ENCODE data around the gene PPIF. TPM values are rescaled to one million over a fixed set of nuclear protein-coding genes. Genes with fewer than 3 reads are reported as not detected.

The PPIF gene
- total RNA-seq, 1 donor from 2014 or later: 120 TPM

DNA sequence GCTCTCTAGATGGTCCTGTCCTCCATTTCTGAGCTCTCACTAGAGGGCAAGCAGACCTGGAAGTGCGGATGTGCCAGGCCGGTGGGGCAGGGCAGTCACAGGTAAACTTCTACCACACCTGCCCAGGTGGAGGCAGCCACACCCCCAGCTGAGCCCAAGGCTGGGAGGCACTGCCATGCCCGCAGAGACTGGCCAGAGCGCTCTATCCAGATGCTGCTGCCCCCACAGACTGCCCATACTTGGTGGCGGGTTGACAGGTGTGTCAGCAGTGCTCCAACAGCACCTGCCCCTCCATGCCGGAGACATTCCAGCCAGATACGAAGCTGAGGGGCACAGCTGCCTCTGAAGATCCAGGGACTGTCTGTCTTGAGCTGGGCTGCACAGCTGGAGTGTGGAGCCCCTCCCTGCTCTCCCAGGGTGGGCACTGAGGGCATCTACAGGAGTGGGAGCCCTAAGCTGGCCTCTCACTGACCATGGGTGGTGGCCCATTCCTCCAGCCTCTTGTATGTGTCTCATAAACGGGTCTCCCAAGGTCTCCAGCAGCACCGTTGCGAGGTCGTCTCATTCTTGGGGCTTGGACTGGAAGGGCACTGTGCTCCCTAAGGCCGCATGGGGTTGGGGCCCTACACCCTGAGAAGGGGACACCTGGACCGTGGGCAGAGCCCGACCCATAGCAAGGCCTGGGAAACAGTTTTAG is 38.2 kb upstream of the PPIF start:
- DNase-seq (ENCODE audit: low spot score): no peak
- H3K27ac Mint-ChIP-seq: peak overlapping the region; percentile 29
- intact Hi-C loops (cut with micrococcal nuclease): no loop called here

GRCh38 chr10:79310200-79310865 is 36.9 kb upstream of the PPIF start:
- H3K27ac Mint-ChIP-seq: no peak overlapping the region
- no peaks in the 10 kb centered on the region for H3K27me3 Mint-ChIP-seq (ENCODE audit: low read depth)
- peaks cover 57% of the 10 kb centered on the region for H3K36me3 Mint-ChIP-seq (ENCODE audit: low read depth)
- H3K9me3 Mint-ChIP-seq: no peaks in the 10 kb centered on the region
- no peak for DNase-seq (ENCODE audit: low spot score)
- intact Hi-C loops (cut with micrococcal nuclease): no loop called here
- H3K4me1 Mint-ChIP-seq (ENCODE audit: low read depth): no peaks in the 10 kb centered on the region
- no peak overlapping the region for H3K4me3 Mint-ChIP-seq (ENCODE audit: low read depth)

More for the DNA sequence above, 38.2 kb upstream of the PPIF start:
- Mint-ChIP-seq H3K4me3 (ENCODE audit: low read depth) (no peak overlapping the region), H3K27me3 (ENCODE audit: low read depth) (no peaks in the 10 kb centered on the region), H3K36me3 (ENCODE audit: low read depth) (peaks cover 62% of the 10 kb centered on the region), H3K9me3 (no peaks in the 10 kb centered on the region), H3K4me1 (ENCODE audit: low read depth) (no peaks in the 10 kb centered on the region)

DNA sequence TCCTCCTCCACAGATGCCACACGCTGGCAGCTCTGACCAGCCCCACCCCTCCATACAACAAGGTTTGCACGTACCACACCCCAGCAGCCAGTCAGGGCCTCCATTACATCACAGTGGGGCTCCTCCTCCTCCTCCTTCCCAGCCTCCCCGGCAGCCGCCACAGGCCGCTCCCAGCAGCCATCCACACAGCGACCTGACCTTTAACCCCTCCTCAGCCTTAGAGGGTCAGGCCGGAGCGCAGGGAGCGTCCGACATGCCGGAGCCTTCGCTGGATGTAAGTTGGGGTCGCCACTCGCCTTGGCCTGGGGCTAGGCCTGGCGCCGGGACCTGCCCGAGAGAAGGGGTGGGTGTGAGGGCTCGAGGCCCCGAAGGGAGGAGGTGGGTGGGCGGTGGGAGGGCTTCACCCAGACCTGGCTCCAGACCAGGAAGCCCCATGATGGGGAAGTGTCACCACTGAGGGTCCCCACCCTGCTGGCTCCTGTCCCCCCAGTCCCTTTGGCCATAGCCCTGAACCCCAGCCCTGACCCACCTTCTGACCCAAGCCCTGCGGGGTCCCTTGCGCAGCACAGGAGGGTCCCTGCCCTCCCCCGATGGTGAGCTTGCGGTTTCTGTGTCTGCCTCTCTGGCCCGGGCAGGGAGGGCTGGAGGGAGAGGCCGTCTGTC is 36.2 kb upstream of the PPIF start:
- H3K4me1 Mint-ChIP-seq (ENCODE audit: low read depth): peaks cover 6% of the 10 kb centered on the region
- H3K27ac Mint-ChIP-seq: no peak overlapping the region
- intact Hi-C loops (cut with micrococcal nuclease): no loop called here
- no peaks in the 10 kb centered on the region for H3K9me3 Mint-ChIP-seq
- H3K27me3 Mint-ChIP-seq (ENCODE audit: low read depth): no peaks in the 10 kb centered on the region
- DNase-seq (ENCODE audit: low spot score): no peak
- H3K4me3 Mint-ChIP-seq (ENCODE audit: low read depth): no peak overlapping the region
- peaks cover 58% of the 10 kb centered on the region for H3K36me3 Mint-ChIP-seq (ENCODE audit: low read depth)

- H3K27ac Mint-ChIP-seq: no peak overlapping the region
- intact Hi-C loops (cut with micrococcal nuclease): no loop called here
- H3K9me3 Mint-ChIP-seq: no peaks in the 10 kb centered on the region
- peaks cover 12% of the 10 kb centered on the region for H3K4me1 Mint-ChIP-seq (ENCODE audit: low read depth)
- no peak for DNase-seq (ENCODE audit: low spot score)
- H3K27me3 Mint-ChIP-seq (ENCODE audit: low read depth): no peaks in the 10 kb centered on the region
- H3K36me3 Mint-ChIP-seq (ENCODE audit: low read depth): peaks cover 53% of the 10 kb centered on the region
- H3K4me3 Mint-ChIP-seq (ENCODE audit: low read depth): no peak overlapping the region
Observed at GRCh38 chr10:79311581-79312407, 35.5 kb upstream of the PPIF start.

DNA sequence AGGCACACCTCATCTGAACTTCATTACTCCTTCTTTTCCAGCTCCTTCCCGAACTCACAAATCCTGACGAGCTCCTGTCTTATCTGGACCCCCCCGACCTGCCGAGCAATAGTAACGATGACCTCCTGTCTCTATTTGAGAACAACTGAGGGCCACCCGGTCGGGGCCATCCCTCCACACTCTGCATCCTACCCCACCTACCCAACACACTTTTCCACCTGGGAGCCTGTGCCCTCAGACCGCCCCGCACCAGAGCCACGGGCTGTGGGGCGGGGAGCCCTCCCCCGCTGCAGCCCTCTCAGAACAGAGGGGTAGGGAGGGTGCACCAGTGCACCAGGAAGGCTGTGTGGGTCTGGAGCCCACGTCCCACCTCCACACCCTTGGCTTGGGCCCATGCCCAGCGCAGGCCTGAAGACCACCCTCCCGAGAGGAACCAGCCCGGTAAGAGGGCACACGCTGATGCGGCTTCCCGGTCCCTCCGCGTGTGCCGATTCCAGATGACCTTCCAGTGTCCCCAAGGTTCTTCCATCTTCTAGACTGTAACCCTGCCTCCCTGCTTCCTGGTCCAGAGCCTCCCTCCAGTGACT is 34.6 kb upstream of the PPIF start:
- intact Hi-C loops (cut with micrococcal nuclease): no loop called here
- Mint-ChIP-seq H3K36me3 (ENCODE audit: low read depth) (peaks cover 46% of the 10 kb centered on the region), H3K27me3 (ENCODE audit: low read depth) (no peaks in the 10 kb centered on the region), H3K4me1 (ENCODE audit: low read depth) (peaks cover 21% of the 10 kb centered on the region), H3K27ac (no peak overlapping the region), H3K9me3 (no peaks in the 10 kb centered on the region), H3K4me3 (ENCODE audit: low read depth) (no peak overlapping the region)
- no peak for DNase-seq (ENCODE audit: low spot score)

DNA sequence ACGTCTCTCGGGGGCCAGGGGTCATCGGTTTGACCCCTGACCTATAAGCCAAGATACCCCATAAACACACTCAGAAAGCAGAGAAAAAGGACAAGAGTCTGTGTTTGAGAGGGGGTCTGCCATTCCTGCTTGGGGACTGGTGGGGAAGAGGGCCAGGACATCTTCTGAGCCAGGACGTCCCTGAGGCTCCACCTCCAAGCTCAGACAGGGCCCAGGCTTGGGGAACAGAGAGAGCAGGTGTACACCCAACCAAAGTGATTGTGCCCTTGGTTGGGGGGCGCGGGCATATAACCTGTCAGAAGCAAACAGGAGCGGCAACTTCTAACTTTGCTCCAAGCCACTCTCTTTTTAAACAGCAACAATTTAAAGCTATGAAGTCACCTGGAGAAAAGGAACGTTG is 33.9 kb upstream of the PPIF start:
- peaks cover 27% of the 10 kb centered on the region for H3K4me1 Mint-ChIP-seq (ENCODE audit: low read depth)
- H3K4me3 Mint-ChIP-seq (ENCODE audit: low read depth): no peak overlapping the region
- H3K36me3 Mint-ChIP-seq (ENCODE audit: low read depth): peaks cover 42% of the 10 kb centered on the region
- intact Hi-C loops (cut with micrococcal nuclease): no loop called here
- H3K27ac Mint-ChIP-seq: no peak overlapping the region
- H3K9me3 Mint-ChIP-seq: no peaks in the 10 kb centered on the region
- no peaks in the 10 kb centered on the region for H3K27me3 Mint-ChIP-seq (ENCODE audit: low read depth)
- no peak for DNase-seq (ENCODE audit: low spot score)

- Mint-ChIP-seq H3K9me3 (peaks cover 4% of the 10 kb centered on the region), H3K4me3 (ENCODE audit: low read depth) (no peak overlapping the region), H3K36me3 (ENCODE audit: low read depth) (peaks cover 40% of the 10 kb centered on the region), H3K27me3 (ENCODE audit: low read depth) (no peaks in the 10 kb centered on the region), H3K27ac (no peak overlapping the region), H3K4me1 (ENCODE audit: low read depth) (peaks cover 33% of the 10 kb centered on the region)
- DNase-seq (ENCODE audit: low spot score): no peak
- intact Hi-C loops (cut with micrococcal nuclease): no loop called here
Observed at GRCh38 chr10:79313911-79314439, 33.3 kb upstream of the PPIF start.

DNA sequence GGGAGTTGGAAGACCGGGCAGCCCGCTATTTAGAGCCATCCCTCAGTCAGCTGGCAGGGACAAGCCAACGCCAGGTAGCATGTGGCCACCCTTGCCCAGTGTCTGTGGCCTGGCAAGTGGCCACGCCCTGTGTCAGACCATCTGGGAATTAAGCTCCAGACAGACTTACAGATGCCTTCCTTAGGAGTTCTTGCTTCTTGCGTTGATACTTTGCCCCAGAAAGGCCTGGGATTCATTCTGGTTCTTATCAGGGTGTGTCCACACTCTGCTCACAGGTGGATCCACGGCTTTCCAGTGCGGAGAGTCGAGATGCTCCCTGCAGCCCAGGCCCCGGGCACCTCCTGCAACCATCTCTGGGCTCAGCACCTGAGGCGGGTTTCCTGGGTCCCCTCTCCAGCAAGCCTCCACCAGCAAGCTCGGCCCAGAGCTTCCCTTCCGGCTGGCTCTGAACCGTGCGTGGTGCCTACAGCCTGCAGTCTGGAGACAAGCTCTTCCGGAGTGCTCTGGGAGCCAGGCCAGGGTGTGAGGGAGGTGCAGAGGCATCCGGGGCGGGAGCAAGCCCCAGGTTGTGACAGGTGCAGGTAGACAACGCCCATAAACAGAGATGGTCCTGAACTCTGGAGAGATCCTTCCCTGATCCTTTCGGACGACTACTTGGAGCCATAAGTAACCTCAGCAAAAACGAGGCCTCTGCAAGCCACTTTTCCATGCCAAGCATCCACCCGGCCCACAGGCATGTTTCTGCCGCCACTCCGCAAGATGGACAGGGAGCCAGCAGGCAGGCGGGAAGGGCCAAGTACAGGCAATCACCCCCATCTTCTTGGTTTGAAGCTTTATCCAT is 32.3 kb upstream of the PPIF start:
- no peak for DNase-seq (ENCODE audit: low spot score)
- Mint-ChIP-seq H3K27me3 (ENCODE audit: low read depth) (no peaks in the 10 kb centered on the region), H3K9me3 (peaks cover 12% of the 10 kb centered on the region), H3K36me3 (ENCODE audit: low read depth) (peaks cover 44% of the 10 kb centered on the region), H3K4me1 (ENCODE audit: low read depth) (peaks cover 43% of the 10 kb centered on the region), H3K27ac (no peak overlapping the region), H3K4me3 (ENCODE audit: low read depth) (no peak overlapping the region)
- intact Hi-C loops (cut with micrococcal nuclease): no loop called here

DNA sequence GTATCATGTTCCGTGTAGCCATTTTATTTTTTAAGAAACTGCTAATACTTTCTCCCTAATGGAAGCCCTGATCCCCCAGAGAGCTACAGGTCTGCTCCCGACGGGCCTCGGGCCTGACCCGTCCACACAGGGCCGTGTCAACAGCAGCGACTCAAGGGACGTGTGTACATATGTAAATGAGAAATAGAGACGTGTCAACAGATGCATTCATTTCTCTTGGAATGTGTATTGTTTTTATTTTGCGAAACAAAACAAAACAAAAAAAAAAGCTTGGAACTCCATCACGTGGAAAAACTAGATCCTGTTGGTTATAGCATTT is 31.7 kb upstream of the PPIF start:
- DNase-seq (ENCODE audit: low spot score): no peak
- H3K4me3 Mint-ChIP-seq (ENCODE audit: low read depth): no peak overlapping the region
- H3K36me3 Mint-ChIP-seq (ENCODE audit: low read depth): peaks cover 40% of the 10 kb centered on the region
- H3K27me3 Mint-ChIP-seq (ENCODE audit: low read depth): no peaks in the 10 kb centered on the region
- peaks cover 49% of the 10 kb centered on the region for H3K4me1 Mint-ChIP-seq (ENCODE audit: low read depth)
- intact Hi-C loops (cut with micrococcal nuclease): no loop called here
- peaks cover 12% of the 10 kb centered on the region for H3K9me3 Mint-ChIP-seq
- H3K27ac Mint-ChIP-seq: no peak overlapping the region

DNA sequence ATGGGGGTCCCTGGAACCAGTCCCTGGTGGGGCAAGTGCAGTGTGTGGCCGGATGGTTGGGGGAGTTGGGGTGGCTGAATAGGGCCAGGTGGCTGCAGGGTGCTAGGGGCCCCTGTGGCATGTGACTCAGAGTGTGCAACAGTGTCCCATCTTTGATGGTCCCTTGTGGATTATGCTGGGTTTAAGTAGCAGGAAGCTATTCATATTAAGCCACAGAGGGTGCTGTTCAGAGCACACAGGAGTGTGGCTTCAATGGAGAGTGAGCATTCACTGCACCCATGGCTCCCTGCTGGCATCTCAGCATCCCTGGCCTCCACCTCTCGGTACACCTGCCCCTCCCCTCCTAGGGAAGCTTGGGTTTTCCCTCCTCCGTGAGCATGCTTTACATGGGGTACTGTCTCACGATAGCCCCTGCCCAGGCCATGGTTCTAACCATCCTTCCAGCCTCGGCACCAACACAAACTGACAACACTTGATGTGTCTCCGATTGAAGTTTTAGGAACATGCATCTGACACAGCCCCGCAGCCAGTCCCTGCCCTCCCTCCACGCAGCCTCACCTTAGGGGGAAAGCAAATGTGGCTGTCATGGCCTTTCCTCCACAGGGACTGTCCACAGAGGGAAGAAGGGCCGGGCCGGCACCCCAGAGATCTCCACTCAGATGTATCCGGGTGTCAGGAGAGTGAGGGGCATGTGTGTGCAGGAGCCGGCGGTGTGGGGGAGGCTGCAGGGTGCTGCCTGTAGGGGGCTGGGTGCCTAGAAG is 30.4 kb upstream of the PPIF start:
- no peak for DNase-seq (ENCODE audit: low spot score)
- peak overlapping the region; percentile 52 for H3K4me3 Mint-ChIP-seq (ENCODE audit: low read depth)
- H3K36me3 Mint-ChIP-seq (ENCODE audit: low read depth): peaks cover 37% of the 10 kb centered on the region
- no peaks in the 10 kb centered on the region for H3K27me3 Mint-ChIP-seq (ENCODE audit: low read depth)
- H3K4me1 Mint-ChIP-seq (ENCODE audit: low read depth): peaks cover 62% of the 10 kb centered on the region
- intact Hi-C loops (cut with micrococcal nuclease): loop anchor here (1.0 to 2.0 kb wide), 5 partner anchors 14 to 74 kb away; partner anchors contain the start of gene PPIF
- H3K9me3 Mint-ChIP-seq: peaks cover 12% of the 10 kb centered on the region
- peak overlapping the region; percentile 81 for H3K27ac Mint-ChIP-seq

- H3K27me3 Mint-ChIP-seq (ENCODE audit: low read depth): no peaks in the 10 kb centered on the region
- peaks cover 27% of the 10 kb centered on the region for H3K36me3 Mint-ChIP-seq (ENCODE audit: low read depth)
- intact Hi-C loops (cut with micrococcal nuclease): no loop called here
- H3K4me3 Mint-ChIP-seq (ENCODE audit: low read depth): peak overlapping the region; percentile 1
- DNase-seq (ENCODE audit: low spot score): no peak
- H3K27ac Mint-ChIP-seq: peak overlapping the region; percentile 81
- peaks cover 12% of the 10 kb centered on the region for H3K9me3 Mint-ChIP-seq
- peaks cover 74% of the 10 kb centered on the region for H3K4me1 Mint-ChIP-seq (ENCODE audit: low read depth)
Observed at GRCh38 chr10:79318369-79318768, 28.9 kb upstream of the PPIF start.

Data from activated T-helper 2 cell treated with anti-CD3 and anti-CD28 coated beads, Interferon-gamma antibody, Interleukin-2, Interleukin-4, amounts not matched to agents 10 μg/mL and 5 μg/mL and 100 μg/mL, durations not matched to agents 14 hours and 24 hours and 36 hours (primary cell).